ENCODE measurements around the gene DNAJC25. TPM values are rescaled to one million over a fixed set of nuclear protein-coding genes. Genes with fewer than 3 reads are reported as not detected.

The DNAJC25 gene
- total RNA-seq, 1 donor = 4.9 TPM

DNA sequence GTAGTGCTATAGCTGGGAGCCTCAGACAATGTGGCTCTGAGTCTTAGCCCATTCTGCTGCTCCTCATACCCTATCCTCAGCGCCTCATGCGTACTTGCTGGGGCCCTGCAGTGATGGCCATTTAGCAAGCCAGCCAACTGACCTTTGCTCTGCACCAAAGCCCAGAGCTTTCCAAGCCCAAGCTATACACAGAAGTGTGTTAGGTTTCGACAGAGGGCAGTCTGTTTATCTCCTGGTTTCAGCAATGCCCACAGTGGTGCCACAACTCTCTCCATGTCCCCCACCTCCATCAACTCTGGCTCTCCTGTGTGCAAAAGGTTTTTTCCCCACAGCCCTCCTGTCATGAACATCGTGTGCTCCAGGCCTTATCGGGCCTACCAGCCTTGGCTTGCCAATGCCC is 47.2 kb downstream of the DNAJC25 start:
- no peaks in the 10 kb centered on the region for H3K27me3 ChIP-seq (ENCODE audit: insufficient read depth, low read length)
- H3K9me3 ChIP-seq (ENCODE audit: low read depth, low read length) = no peaks in the 10 kb centered on the region
- no peaks in the 10 kb centered on the region for H3K4me1 ChIP-seq (ENCODE audit: insufficient read depth, low read length)
- no peak overlapping the region for H3K4me3 ChIP-seq (ENCODE audit: low read length)

DNA sequence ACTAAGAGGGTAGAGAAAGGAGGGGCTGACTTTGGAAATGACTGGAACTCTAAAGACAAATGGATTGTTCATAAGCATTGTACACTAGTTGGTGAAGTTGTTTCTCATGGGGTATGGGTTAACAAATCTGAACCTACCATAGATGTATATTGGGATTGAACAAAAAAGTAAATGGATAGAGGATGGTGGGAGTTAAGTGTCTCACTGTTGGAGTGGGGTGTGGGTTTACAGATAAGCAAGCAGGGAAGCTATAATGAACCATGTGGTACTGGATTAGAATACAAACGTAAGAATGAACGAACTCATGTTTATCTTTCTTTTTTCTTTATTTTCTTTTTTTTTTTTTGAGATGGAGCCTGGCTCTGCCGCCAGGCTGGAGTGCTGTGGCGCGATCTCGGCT is 48.1 kb downstream of the DNAJC25 start:
- Histone ChIP-seq H3K4me1 (ENCODE audit: insufficient read depth, low read length) (no peaks in the 10 kb centered on the region), H3K4me3 (ENCODE audit: low read length) (no peak overlapping the region)

DNA sequence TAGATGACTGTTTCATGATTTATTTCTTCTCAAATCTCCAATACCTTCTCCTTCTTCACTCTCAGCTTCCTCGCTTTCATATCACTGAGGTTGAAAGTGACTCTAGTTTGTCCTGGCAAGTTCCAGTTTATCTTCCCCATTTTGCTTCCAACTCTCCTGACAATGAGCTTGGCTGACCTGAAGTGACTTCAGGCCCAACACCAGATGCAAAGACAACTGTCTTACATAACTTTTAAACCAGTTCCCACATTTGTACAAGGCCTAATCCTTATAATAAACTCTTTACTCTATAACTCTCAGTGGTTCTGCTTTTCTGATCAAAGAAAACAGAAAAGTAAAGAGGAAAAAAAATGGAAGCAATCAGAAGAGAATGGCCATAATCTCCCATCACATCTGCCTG is 52.3 kb downstream of the DNAJC25 start:
- H3K4me1 ChIP-seq (ENCODE audit: insufficient read depth, low read length) = no peaks in the 10 kb centered on the region
- no peaks in the 10 kb centered on the region for H3K27me3 ChIP-seq (ENCODE audit: insufficient read depth, low read length)
- no peak overlapping the region for H3K4me3 ChIP-seq (ENCODE audit: low read length)
- no peaks in the 10 kb centered on the region for H3K9me3 ChIP-seq (ENCODE audit: low read depth, low read length)

More for the DNA sequence above, 48.1 kb downstream of the DNAJC25 start:
- Histone ChIP-seq H3K9me3 (ENCODE audit: low read depth, low read length) (no peaks in the 10 kb centered on the region), H3K27me3 (ENCODE audit: insufficient read depth, low read length) (no peaks in the 10 kb centered on the region)

DNA sequence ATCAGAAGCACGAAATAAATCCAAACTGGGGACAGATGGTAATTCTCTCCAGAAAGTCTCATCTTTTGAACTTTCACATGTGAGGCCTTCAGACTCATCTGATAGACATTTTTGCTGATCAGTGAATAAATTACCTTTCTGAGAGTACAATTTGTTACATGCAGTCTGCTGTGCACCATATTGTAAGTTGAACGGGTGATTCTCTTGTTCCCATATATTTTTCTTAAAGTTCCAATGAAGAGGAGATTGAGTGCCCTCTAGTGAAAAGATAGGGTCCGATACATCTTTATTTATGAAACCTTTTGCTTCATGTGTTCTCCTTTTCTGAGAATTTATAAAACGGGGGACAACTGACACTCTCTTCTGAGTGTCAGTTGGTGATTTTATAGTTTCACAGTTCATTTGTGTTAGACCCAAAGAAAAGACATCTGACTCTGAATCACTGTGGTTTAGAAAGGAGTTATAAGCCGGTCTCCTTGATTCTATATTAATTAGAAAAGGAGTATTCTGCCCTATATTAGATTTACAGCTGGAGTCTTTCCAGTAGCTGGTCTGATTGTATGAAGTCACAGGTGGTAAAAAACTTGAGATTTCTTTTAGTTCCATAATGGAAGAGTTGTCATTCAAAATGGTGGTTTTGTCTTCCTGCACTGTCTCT is 60.7 kb downstream of the DNAJC25 start:
- Histone ChIP-seq H3K27me3 (ENCODE audit: insufficient read depth, low read length) (no peaks in the 10 kb centered on the region), H3K4me3 (ENCODE audit: low read length) (no peak overlapping the region), H3K4me1 (ENCODE audit: insufficient read depth, low read length) (no peaks in the 10 kb centered on the region), H3K9me3 (ENCODE audit: low read depth, low read length) (no peaks in the 10 kb centered on the region)

DNA sequence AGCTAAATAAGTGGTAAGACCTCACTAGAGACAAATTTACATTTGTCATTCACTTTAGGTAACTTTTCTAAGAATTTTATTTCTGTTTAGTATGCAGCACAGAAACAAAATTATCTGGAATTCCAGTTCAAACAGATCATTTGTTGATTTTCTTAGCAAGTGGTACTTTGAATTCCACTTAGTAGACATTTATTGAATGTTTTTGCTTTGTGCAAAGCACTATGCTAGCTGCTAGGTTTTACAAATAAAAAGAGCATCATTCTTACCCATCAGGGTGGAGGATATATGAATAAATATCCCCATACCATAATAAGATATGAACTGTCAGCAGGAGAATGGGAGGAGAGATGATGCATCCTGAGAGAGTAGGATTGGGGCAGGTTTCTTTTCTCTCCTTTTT is 65.7 kb downstream of the DNAJC25 start:
- Histone ChIP-seq H3K9me3 (ENCODE audit: low read depth, low read length) (no peaks in the 10 kb centered on the region), H3K27me3 (ENCODE audit: insufficient read depth, low read length) (no peaks in the 10 kb centered on the region), H3K4me3 (ENCODE audit: low read length) (no peak overlapping the region), H3K4me1 (ENCODE audit: insufficient read depth, low read length) (no peaks in the 10 kb centered on the region)

DNA sequence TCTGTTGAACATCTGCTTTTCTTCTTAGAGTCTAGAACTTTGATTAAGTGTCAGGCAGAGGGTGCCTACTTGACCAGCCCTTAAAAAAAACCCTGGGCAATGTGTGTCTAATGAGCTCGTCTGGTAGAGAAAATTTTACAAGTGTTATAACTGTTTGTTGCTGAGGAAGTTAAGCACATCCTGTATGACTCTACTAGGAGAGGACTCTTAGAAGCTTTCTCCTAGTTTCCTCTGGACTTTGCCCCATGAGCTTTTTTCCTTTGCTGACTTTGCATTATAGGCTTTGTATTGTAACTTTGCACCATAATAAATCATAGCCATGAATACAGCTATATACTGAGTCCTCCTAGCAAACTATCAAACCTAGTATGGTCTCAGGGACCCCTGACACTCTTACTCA is 69.6 kb downstream of the DNAJC25 start:
- H3K27me3 ChIP-seq (ENCODE audit: insufficient read depth, low read length) = no peaks in the 10 kb centered on the region
- H3K4me3 ChIP-seq (ENCODE audit: low read length) = no peak overlapping the region
- no peaks in the 10 kb centered on the region for H3K9me3 ChIP-seq (ENCODE audit: low read depth, low read length)
- H3K4me1 ChIP-seq (ENCODE audit: insufficient read depth, low read length) = no peaks in the 10 kb centered on the region

Other genes with a start within 250 kb of the DNAJC25 start
- 49.1 TPM for gene ECPAS, start 147.0 kb upstream of the DNAJC25 start, total RNA-seq
- gene ZNF483, start 106.2 kb upstream of the DNAJC25 start, total RNA-seq = 29.9 TPM
- gene PTGR1, start 31.7 kb upstream of the DNAJC25 start, total RNA-seq = 0.31 TPM
- gene GNG10, start 30.3 kb downstream of the DNAJC25 start, total RNA-seq = 41.8 TPM
- gene SHOC1, start 163.6 kb downstream of the DNAJC25 start, total RNA-seq = under 0.01 TPM

Data from mononuclear cell (primary cell).